ENCODE results near the gene PKN1. TPM values are rescaled to one million over a fixed set of nuclear protein-coding genes. Genes with fewer than 3 reads are reported as not detected.
"Not testable (repeated sequence)": the region's sequence is repeated elsewhere in the genome, so short reads cannot be mapped to it uniquely, and the experiment has no call there.

PKN1 gene
- total and polyA plus RNA-seq, 4 donors = 13.7 to 41.6 (median 22.3) TPM

DNA sequence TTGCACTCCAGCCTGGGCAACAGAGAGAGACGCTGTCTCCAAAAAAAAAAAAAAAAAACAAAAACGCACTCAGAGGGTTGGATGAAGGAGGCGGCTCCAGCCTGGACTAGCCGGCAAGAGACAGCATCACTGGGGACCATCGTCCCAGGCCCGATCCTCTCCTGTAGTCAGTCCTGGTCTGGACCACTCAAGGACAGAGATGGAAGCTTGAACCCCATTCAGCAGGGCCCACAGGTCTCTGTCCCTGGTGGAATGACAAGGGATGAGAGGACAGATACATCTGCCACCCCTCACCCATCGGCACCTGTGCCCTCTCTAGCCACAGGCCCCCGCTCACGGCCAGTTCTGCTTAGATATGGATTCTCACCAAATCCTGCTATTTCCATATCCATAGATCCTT, 37.8 kb upstream of the PKN1 start (continued):
- no peak for TF ChIP-seq ZBTB33 (IDR thresholded peaks at IDR 0.05)
- TF ChIP-seq RAD21 (IDR thresholded peaks at IDR 0.05) = no peak

DNA sequence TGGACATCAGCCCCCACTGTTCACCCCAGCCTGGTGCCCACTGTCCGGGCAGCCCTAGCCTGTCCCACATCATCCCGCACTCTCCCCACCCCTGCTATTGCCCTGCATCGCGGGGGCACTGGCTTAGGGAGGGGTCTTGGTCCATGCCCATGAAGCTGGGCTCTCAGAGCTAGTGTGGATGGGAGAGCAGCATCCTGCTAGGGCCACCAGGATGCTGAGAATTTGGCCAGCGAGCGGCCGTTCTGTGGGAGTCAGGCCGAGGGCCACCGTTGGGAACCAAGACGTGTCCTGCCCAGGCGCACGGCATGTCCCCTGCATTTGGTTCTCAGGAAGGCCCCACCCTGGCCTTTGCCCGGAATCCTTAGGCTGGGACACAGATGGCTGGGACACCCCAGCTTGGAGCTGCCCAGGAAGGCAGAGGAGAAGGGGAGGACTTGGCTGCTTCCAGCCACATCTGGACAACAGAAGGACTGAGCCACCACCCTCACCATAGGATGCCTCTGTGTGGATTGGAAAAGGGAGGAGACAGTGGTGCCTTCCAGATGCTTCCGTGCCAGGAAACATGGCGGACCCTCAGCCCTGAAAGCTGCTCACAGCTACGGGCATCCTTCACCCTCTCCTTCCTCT, 37.3 kb upstream of the PKN1 start:
- peaks cover 0 to 10% (median 2%) of the 10 kb centered on the region in 4 donors for H3K36me3 ChIP-seq (ENCODE audit: control insufficient read depth in 4 of 4, insufficient read depth in 3 of 4, low read depth in 1 of 4, low read length in 3 of 4)
- no peak overlapping the region for H3K27ac ChIP-seq (ENCODE audit: low read depth in 1 of 2, low read length in 2 of 2)
- H3K4me3 ChIP-seq (ENCODE audit: low read depth in 1 of 3, low read length in 3 of 3) = no peak overlapping the region
- no peak overlapping the region for H3K9ac ChIP-seq (ENCODE audit: low read depth in 1 of 2, low read length in 2 of 2)
- 82% methylated on average over 16 of the region's 16 CpGs for WGBS
- no peaks in the 10 kb centered on the region for H3K27me3 ChIP-seq (ENCODE audit: control insufficient read depth in 4 of 4, insufficient read depth in 4 of 4, low read length in 3 of 4)
- DNase-seq (ENCODE audit: low spot score) = no peak
- no peaks in the 10 kb centered on the region for H3K4me1 ChIP-seq (ENCODE audit: control insufficient read depth in 4 of 4, insufficient read depth in 4 of 4, low read length in 3 of 4)
- H3K9me3 ChIP-seq (ENCODE audit: control insufficient read depth in 4 of 4, low read length in 3 of 4) = no peaks in the 10 kb centered on the region
- TF ChIP-seq FOXA1 (IDR thresholded peaks at IDR 0.05) (no peak), HNF4G (IDR thresholded peaks at IDR 0.05) (no peak), CTCF (IDR thresholded peaks at IDR 0.05; ENCODE audit: low read depth, low read length, missing input control) (no peak), RXRA (IDR thresholded peaks at IDR 0.05) (no peak), NR2F2 (IDR thresholded peaks at IDR 0.05) (no peak), TAF1 (conservative IDR thresholded peaks at IDR 0.05) (no peak), ZBTB33 (IDR thresholded peaks at IDR 0.05) (no peak), RAD21 (IDR thresholded peaks at IDR 0.05) (no peak), HNF4A (conservative IDR thresholded peaks at IDR 0.05) (no peak), EGR1 (IDR thresholded peaks at IDR 0.05; ENCODE audit: low read depth in 2 of 2) (no peak), FOXA2 (IDR thresholded peaks at IDR 0.05) (no peak)

GRCh38 chr19:14396730-14397129, 36.4 kb upstream of the PKN1 start:
- 91% methylated on average over 3 of the region's 3 CpGs for WGBS
- not testable (repeated sequence) for H3K9me3 ChIP-seq (ENCODE audit: control insufficient read depth in 4 of 4, low read length in 3 of 4); H3K36me3 ChIP-seq (ENCODE audit: control insufficient read depth in 4 of 4, insufficient read depth in 3 of 4, low read depth in 1 of 4, low read length in 3 of 4); H3K4me3 ChIP-seq (ENCODE audit: low read depth in 1 of 3, low read length in 3 of 3); H3K9ac ChIP-seq (ENCODE audit: low read depth in 1 of 2, low read length in 2 of 2); H3K27me3 ChIP-seq (ENCODE audit: control insufficient read depth in 4 of 4, insufficient read depth in 4 of 4, low read length in 3 of 4); H3K27ac ChIP-seq (ENCODE audit: low read depth in 1 of 2, low read length in 2 of 2); DNase-seq (ENCODE audit: low spot score); H3K4me1 ChIP-seq (ENCODE audit: control insufficient read depth in 4 of 4, insufficient read depth in 4 of 4, low read length in 3 of 4)

DNA sequence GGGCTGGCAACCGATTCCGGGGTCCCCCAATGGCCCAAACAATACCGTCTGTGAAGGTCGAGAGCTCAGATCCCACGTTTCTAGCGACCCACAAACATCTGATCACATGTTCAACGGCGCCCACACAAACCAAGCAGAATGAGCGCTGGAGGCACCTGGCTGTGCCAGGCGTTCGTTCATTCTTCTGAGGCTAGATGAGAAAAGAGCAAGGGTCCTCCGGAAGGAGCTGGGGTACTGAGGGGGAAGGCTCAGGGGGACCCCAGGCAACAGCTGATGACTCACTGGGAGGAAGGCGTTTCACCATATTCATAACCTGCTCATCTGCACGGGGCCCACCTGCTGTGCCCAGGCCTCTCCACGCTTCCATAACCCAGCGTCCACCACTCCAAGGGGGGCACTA, 35.9 kb upstream of the PKN1 start:
- H3K9ac ChIP-seq (ENCODE audit: low read depth in 1 of 2, low read length in 2 of 2); H3K4me1 ChIP-seq (ENCODE audit: control insufficient read depth in 4 of 4, insufficient read depth in 4 of 4, low read length in 3 of 4); H3K9me3 ChIP-seq (ENCODE audit: control insufficient read depth in 4 of 4, low read length in 3 of 4); H3K36me3 ChIP-seq (ENCODE audit: control insufficient read depth in 4 of 4, insufficient read depth in 3 of 4, low read depth in 1 of 4, low read length in 3 of 4); H3K4me3 ChIP-seq (ENCODE audit: low read depth in 1 of 3, low read length in 3 of 3); H3K27me3 ChIP-seq (ENCODE audit: control insufficient read depth in 4 of 4, insufficient read depth in 4 of 4, low read length in 3 of 4); H3K27ac ChIP-seq (ENCODE audit: low read depth in 1 of 2, low read length in 2 of 2); DNase-seq (ENCODE audit: low spot score): not testable (repeated sequence)
- 77% methylated on average over 15 of the region's 16 CpGs for WGBS

Measured in liver (tissue), 9 donors.